Activated T-cell treated with anti-CD3 and anti-CD28 coated beads, Interleukin-2, amount 50 U/mL, for 24 hours (primary cell): ENCODE measurements around the gene TMPRSS13.
"Not testable (repeated sequence)": the region's sequence is repeated elsewhere in the genome, so short reads cannot be mapped to it uniquely, and the experiment has no call there.

Experiments
- DNase-seq: peaks from one replicate; pipeline ENCODE4 v3.0.0-alpha.2; 2020
- H3K27ac Mint-ChIP-seq: 2 replicates; pipeline ENCODE4 v1.8.0; 2020; ENCODE audit warnings: mild to moderate bottlenecking, mixed read lengths
- H3K27me3 Mint-ChIP-seq: 2 replicates; pipeline ENCODE4 v1.8.0; 2020; ENCODE audit warnings: mixed read lengths
- H3K36me3 Mint-ChIP-seq: 2 replicates; pipeline ENCODE4 v1.8.0; 2020; ENCODE audit warnings: low read depth, mixed read lengths
- H3K4me1 Mint-ChIP-seq: 2 replicates; pipeline ENCODE4 v1.8.0; 2020; ENCODE audit warnings: low read depth, mixed read lengths
- H3K4me3 Mint-ChIP-seq: 2 replicates; pipeline ENCODE4 v1.8.0; 2020; ENCODE audit warnings: mild to moderate bottlenecking, moderate library complexity, mixed read lengths
- H3K9me3 Mint-ChIP-seq: 2 replicates; pipeline ENCODE4 v1.8.0; 2020; ENCODE audit warnings: mixed read lengths

Gene TMPRSS13

GRCh38 chr11:117929142-117929915 is at the start of gene TMPRSS13:
TSS of gene TMPRSS13 (minus strand) at chr11:117929402. CDS start at chr11:117929307, 95 bp downstream.
- H3K9me3 Mint-ChIP-seq: no peaks in the 10 kb centered on the region
- no peaks in the 10 kb centered on the region for H3K36me3 Mint-ChIP-seq
- no peak for DNase-seq
- H3K4me3 Mint-ChIP-seq: no peak within 1 kb of the TSS
- peak within 1 kb of the TSS; percentile 96 for H3K27ac Mint-ChIP-seq
- peaks cover 61% of the 10 kb centered on the region for H3K4me1 Mint-ChIP-seq
- H3K27me3 Mint-ChIP-seq: no peaks in the 10 kb centered on the region

DNA sequence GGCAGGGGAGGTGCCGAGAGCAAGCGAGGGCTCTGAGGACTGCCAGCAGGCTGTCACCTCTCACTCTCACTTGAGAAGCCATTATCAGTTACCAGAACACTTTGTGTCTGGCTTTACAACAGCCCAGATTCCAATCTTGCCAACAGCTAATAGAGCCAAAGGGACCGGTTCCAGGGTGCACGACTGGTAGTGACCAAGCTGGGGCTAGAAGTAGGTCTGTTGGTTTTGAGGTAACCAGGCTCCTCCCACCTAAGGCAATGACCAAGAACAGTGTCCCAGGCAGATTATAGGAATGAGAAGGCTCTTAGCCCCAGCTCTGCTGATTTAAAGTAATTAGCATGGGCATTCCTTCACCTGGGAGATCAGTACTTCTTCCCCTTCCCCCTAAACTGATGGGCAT is 49.8 kb upstream of the TMPRSS13 start:
- H3K27ac Mint-ChIP-seq: peak overlapping the region; percentile 89
- no peak overlapping the region for H3K4me3 Mint-ChIP-seq
- no peaks in the 10 kb centered on the region for H3K9me3 Mint-ChIP-seq
- no peak for DNase-seq
- peaks cover 84% of the 10 kb centered on the region for H3K4me1 Mint-ChIP-seq
- no peaks in the 10 kb centered on the region for H3K27me3 Mint-ChIP-seq
- peaks cover 21% of the 10 kb centered on the region for H3K36me3 Mint-ChIP-seq

- H3K9me3 Mint-ChIP-seq, DNase-seq, H3K27me3 Mint-ChIP-seq, H3K27ac Mint-ChIP-seq: not testable (repeated sequence)
- Mint-ChIP-seq H3K36me3 (peaks cover 20% of the 10 kb centered on the region), H3K4me3 (peak overlapping the region; percentile 49), H3K4me1 (peaks cover 82% of the 10 kb centered on the region)
Observed at GRCh38 chr11:117978291-117978910, 49.2 kb upstream of the TMPRSS13 start.

GRCh38 chr11:117977612-117978264 is 48.5 kb upstream of the TMPRSS13 start:
- not testable (repeated sequence) for H3K27me3 Mint-ChIP-seq, H3K9me3 Mint-ChIP-seq
- H3K27ac Mint-ChIP-seq: peak overlapping the region; percentile 65
- H3K4me3 Mint-ChIP-seq: peak overlapping the region; percentile 49
- H3K36me3 Mint-ChIP-seq: peaks cover 19% of the 10 kb centered on the region
- DNase-seq: peak; percentile 41
- peaks cover 82% of the 10 kb centered on the region for H3K4me1 Mint-ChIP-seq

GRCh38 chr11:117977029-117977428 is 47.8 kb upstream of the TMPRSS13 start:
- no peak for DNase-seq
- H3K9me3 Mint-ChIP-seq: no peaks in the 10 kb centered on the region
- H3K4me3 Mint-ChIP-seq: peak overlapping the region; percentile 49
- peak overlapping the region; percentile 64 for H3K27ac Mint-ChIP-seq
- H3K36me3 Mint-ChIP-seq: peaks cover 19% of the 10 kb centered on the region
- H3K4me1 Mint-ChIP-seq: peaks cover 87% of the 10 kb centered on the region
- no peaks in the 10 kb centered on the region for H3K27me3 Mint-ChIP-seq

DNA sequence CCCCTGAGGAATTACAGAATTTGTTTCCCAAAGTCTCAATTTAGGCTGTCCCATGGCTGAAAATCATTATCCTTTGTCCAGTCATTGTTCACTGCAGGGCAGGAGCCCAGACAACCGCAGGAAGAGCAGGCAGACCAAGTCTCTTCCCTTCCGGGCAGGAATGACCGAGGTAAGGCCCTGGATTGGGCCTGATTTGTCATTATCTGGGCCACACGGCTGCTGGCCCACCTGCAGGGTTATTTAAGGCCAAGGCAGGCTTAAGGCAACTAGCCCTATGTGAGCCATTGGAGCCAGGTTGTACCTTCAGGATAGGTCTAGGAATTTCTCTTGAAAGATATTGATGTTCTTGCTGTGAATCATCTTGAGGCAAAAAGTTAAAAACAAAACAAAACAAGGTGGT is 47.2 kb upstream of the TMPRSS13 start:
- peak overlapping the region; percentile 49 for H3K4me3 Mint-ChIP-seq
- peaks cover 87% of the 10 kb centered on the region for H3K4me1 Mint-ChIP-seq
- H3K27me3 Mint-ChIP-seq: no peaks in the 10 kb centered on the region
- H3K36me3 Mint-ChIP-seq: peaks cover 19% of the 10 kb centered on the region
- no peak for DNase-seq
- H3K9me3 Mint-ChIP-seq: no peaks in the 10 kb centered on the region
- peak overlapping the region; percentile 64 for H3K27ac Mint-ChIP-seq

DNA sequence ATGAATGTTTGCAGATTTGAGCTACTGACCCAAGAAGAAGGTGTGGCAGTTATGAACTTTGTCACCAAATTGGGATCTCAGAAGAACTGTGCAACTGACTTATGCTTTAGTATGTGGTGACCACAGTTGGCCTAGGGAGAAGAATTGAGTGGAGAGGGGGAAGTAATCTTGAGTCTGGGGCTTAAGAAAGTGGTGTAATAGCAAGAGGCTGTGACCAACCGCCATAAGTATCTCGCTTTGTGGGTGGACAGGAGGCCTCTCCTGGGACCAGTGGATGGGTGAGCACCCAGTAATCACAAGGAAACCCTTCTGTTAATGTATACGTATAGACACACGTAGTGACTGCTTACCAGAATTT is 44.3 kb upstream of the TMPRSS13 start:
- no peak overlapping the region for H3K4me3 Mint-ChIP-seq
- H3K27me3 Mint-ChIP-seq: no peaks in the 10 kb centered on the region
- H3K9me3 Mint-ChIP-seq: no peaks in the 10 kb centered on the region
- peaks cover 19% of the 10 kb centered on the region for H3K36me3 Mint-ChIP-seq
- peak overlapping the region; percentile 29 for H3K27ac Mint-ChIP-seq
- DNase-seq: no peak
- H3K4me1 Mint-ChIP-seq: peaks cover 92% of the 10 kb centered on the region

DNA sequence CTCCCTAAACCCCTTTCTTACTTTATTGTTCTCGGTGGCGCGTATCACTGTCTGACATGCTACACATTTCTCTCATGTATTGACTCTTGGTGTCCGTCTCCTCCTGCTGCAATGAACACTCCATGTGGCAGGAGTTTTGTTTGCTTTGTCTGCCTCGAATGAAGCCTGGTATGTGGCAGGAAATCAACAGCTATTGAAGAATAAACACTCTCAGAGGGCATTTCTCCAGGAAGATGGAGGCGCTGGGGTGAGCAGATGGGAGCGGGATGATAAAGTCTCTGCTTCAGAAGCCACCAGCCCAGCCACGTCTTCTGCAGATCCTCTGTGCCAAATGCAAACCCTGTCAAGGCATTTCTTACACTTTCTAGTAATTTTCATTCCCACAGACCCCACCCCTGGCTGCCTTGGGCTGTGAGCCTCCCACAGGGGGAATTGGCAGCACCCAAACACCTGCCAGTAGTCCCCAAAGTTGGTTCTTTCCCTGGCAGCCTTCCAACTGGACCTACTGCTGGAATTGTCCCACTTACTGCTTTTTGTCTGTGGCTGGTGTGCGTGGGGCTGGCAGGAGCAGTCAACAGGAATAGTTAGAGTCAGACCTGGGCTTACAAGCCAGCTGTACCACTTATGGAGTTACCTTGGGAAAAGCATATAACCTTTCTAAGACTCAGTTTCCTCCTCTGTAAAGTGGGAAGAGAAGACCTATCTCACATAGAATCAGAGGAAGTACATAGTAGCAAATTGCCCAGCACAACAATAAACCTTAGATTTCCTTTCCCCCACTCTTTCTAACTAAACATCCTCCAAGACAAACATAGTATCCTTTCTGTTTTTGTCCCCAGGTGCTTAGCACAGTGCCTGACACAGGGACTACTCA is 43.7 kb upstream of the TMPRSS13 start:
- Mint-ChIP-seq H3K4me1 (peaks cover 90% of the 10 kb centered on the region), H3K36me3 (peaks cover 16% of the 10 kb centered on the region), H3K4me3 (no peak overlapping the region), H3K27ac (peak overlapping the region; percentile 29), H3K27me3 (no peaks in the 10 kb centered on the region), H3K9me3 (no peaks in the 10 kb centered on the region)
- DNase-seq: no peak

GRCh38 chr11:117972044-117972443 is 42.8 kb upstream of the TMPRSS13 start:
- Mint-ChIP-seq H3K9me3 (no peaks in the 10 kb centered on the region), H3K4me3 (no peak overlapping the region), H3K27ac (peak overlapping the region; percentile 61), H3K36me3 (peaks cover 7% of the 10 kb centered on the region), H3K27me3 (no peaks in the 10 kb centered on the region), H3K4me1 (peaks cover 82% of the 10 kb centered on the region)
- no peak for DNase-seq

- peak; percentile 39 for DNase-seq
- peaks cover 71% of the 10 kb centered on the region for H3K4me1 Mint-ChIP-seq
Observed at GRCh38 chr11:117970400-117971024, 41.3 kb upstream of the TMPRSS13 start.

DNA sequence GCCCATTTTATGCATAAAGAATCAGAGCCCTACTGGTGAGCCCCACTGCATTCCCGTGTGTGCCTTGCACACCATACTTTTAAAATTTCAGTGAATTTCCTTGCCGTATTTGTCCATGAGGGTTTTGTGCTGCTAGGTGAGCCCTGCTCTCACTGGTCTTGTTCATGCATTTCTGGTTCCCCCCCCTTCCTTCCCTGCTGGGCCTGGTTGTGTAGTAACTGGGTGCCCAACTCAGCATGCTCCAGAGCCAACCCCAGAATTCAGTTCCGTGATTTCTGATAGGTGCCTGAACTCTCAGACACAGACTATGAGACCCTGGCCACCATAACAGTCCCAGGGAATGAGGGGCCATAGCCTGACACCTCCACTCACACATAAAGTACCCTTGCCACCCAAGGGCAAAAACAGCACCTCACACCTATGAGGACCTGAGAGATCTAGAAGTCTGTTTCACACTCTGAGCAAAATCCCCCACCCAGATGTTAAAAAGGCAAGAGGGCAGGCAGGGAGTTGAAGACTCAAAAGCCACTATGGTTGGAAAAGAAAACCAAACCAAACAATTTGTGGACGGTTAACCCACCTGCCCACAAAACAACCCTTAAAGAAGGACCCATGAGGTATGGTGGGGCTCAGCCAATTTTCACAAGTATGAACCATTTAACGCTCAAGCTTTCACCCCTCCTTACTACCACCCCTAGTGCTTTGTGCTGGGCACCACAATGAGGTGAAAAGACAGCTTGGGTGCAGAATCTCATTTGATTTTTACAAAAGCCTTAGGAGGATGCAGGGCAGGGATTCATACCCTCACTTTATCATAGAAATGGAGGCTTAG is 40.2 kb upstream of the TMPRSS13 start:
- no peaks in the 10 kb centered on the region for H3K27me3 Mint-ChIP-seq
- no peaks in the 10 kb centered on the region for H3K9me3 Mint-ChIP-seq
- no peak for DNase-seq
- no peak overlapping the region for H3K4me3 Mint-ChIP-seq
- peaks cover 62% of the 10 kb centered on the region for H3K4me1 Mint-ChIP-seq
- H3K36me3 Mint-ChIP-seq: no peaks in the 10 kb centered on the region
- no peak overlapping the region for H3K27ac Mint-ChIP-seq

More at GRCh38 chr11:117970400-117971024, 41.3 kb upstream of the TMPRSS13 start:
- Mint-ChIP-seq H3K36me3 (no peaks in the 10 kb centered on the region), H3K27me3 (no peaks in the 10 kb centered on the region), H3K27ac (peak overlapping the region; percentile 86), H3K4me3 (peak overlapping the region; percentile 40), H3K9me3 (no peaks in the 10 kb centered on the region)

DNA sequence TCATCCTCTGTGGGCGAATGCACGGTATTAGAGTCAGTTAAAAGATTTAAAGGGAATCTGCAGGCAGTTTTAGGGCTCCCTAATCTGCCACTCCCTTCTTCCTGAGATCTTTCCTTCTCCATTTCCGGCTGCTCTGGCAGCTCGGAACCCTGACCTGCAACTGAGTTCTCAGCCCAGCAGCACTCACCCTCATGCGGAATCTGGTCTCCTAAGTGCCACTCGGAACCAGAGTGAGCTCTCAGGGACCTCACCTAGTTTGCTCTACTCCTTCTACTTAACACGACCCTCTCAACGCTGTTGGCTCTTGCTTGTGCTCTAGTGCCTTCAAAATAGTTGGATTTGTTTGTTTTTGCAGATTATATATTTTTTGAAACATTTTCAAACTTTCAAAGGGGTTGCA is 37.7 kb upstream of the TMPRSS13 start:
- H3K36me3 Mint-ChIP-seq: no peaks in the 10 kb centered on the region
- H3K9me3 Mint-ChIP-seq: no peaks in the 10 kb centered on the region
- H3K4me3 Mint-ChIP-seq: no peak overlapping the region
- DNase-seq: no peak
- peaks cover 39% of the 10 kb centered on the region for H3K4me1 Mint-ChIP-seq
- H3K27me3 Mint-ChIP-seq: no peaks in the 10 kb centered on the region
- no peak overlapping the region for H3K27ac Mint-ChIP-seq

- Mint-ChIP-seq H3K36me3 (peaks cover 5% of the 10 kb centered on the region), H3K27me3 (no peaks in the 10 kb centered on the region), H3K4me1 (peaks cover 32% of the 10 kb centered on the region), H3K27ac (no peak overlapping the region), H3K9me3 (peaks cover 10% of the 10 kb centered on the region), H3K4me3 (no peak overlapping the region)
- no peak for DNase-seq
Observed at GRCh38 chr11:117962826-117963225, 33.6 kb upstream of the TMPRSS13 start.
